GM19025 (cell line): Measurements from ENCODE around the gene RASEF.

Experiments
- ATAC-seq: cut with Tn5 transposase; IDR thresholded peaks from one replicate; pipeline ENCODE4 v1.9.1; 2021; ENCODE audit warnings: mild to moderate bottlenecking, low read depth, moderate library complexity; ENCODE audit not compliant: unreplicated experiment

The RASEF gene

GRCh38 chr9:83015897-83016296, 47.0 kb downstream of the RASEF start:
- ATAC-seq = no peak

GRCh38 chr9:83013867-83014605, 48.9 kb downstream of the RASEF start:
- no peak for ATAC-seq

- ATAC-seq = no peak
These were observed 49.8 kb downstream of the RASEF start for GRCh38 chr9:83012922-83013838.

GRCh38 chr9:83012168-83012921, 50.6 kb downstream of the RASEF start:
- no peak for ATAC-seq

- no peak for ATAC-seq
These were observed 51.3 kb downstream of the RASEF start for GRCh38 chr9:83011611-83012010.

- ATAC-seq = no peak
These were observed 55.2 kb downstream of the RASEF start for GRCh38 chr9:83007521-83008300.

GRCh38 chr9:83006378-83006777, 56.6 kb downstream of the RASEF start:
- no peak for ATAC-seq

GRCh38 chr9:83005963-83006362, 57.0 kb downstream of the RASEF start:
- ATAC-seq = no peak

GRCh38 chr9:83005361-83005760, 57.6 kb downstream of the RASEF start:
- no peak for ATAC-seq

- ATAC-seq = no peak
These were observed 60.6 kb downstream of the RASEF start for GRCh38 chr9:83002329-83002728.

GRCh38 chr9:83000765-83001164, 62.2 kb downstream of the RASEF start:
- ATAC-seq = no peak

GRCh38 chr9:82998409-82998808, 64.5 kb downstream of the RASEF start:
- no peak for ATAC-seq

- no peak for ATAC-seq
These were observed 65.3 kb downstream of the RASEF start for GRCh38 chr9:82997476-82998140.

- no peak for ATAC-seq
These were observed 66.0 kb downstream of the RASEF start for GRCh38 chr9:82996941-82997340.

GRCh38 chr9:82993856-82994605, 68.9 kb downstream of the RASEF start:
- ATAC-seq = no peak

GRCh38 chr9:82991671-82992070, 71.3 kb downstream of the RASEF start:
- no peak for ATAC-seq

- no peak for ATAC-seq
These were observed 73.0 kb downstream of the RASEF start for GRCh38 chr9:82989929-82990328.

GRCh38 chr9:82988488-82988887, 74.5 kb downstream of the RASEF start:
- no peak for ATAC-seq
